ENCODE measurements around the gene CDKAL1.
"Not testable (repeated sequence)": the region's sequence is repeated elsewhere in the genome, so short reads cannot be mapped to it uniquely, and the experiment has no call there.

Gene CDKAL1

GRCh38 chr6:21053612-21054011 is 519.4 kb downstream of the CDKAL1 start:
- DNase-seq (ENCODE audit: low spot score) (no peak), ATAC-seq (ENCODE audit: low read depth) (no peak)
- peaks cover 10% of the 10 kb centered on the region for H3K4me1 ChIP-seq (ENCODE audit: insufficient read depth, poor library complexity, severe bottlenecking)
- no peak for TF ChIP-seq CTCF (IDR thresholded peaks at IDR 0.05; ENCODE audit: poor library complexity, severe bottlenecking)
- no peak overlapping the region for H3K4me3 ChIP-seq (ENCODE audit: severe bottlenecking)
- no peaks in the 10 kb centered on the region for H3K9me3 ChIP-seq (ENCODE audit: severe bottlenecking)
- H3K27ac ChIP-seq (ENCODE audit: poor library complexity, severe bottlenecking) = no peak overlapping the region
- no peaks in the 10 kb centered on the region for H3K36me3 ChIP-seq (ENCODE audit: low read depth)
- no peaks in the 10 kb centered on the region for H3K27me3 ChIP-seq (ENCODE audit: insufficient read depth, poor library complexity, severe bottlenecking)

GRCh38 chr6:21055480-21055879 is 521.2 kb downstream of the CDKAL1 start:
- ATAC-seq (ENCODE audit: low read depth); H3K27me3 ChIP-seq (ENCODE audit: insufficient read depth, poor library complexity, severe bottlenecking); H3K4me1 ChIP-seq (ENCODE audit: insufficient read depth, poor library complexity, severe bottlenecking); H3K9me3 ChIP-seq (ENCODE audit: severe bottlenecking); DNase-seq (ENCODE audit: low spot score); H3K4me3 ChIP-seq (ENCODE audit: severe bottlenecking); H3K36me3 ChIP-seq (ENCODE audit: low read depth); H3K27ac ChIP-seq (ENCODE audit: poor library complexity, severe bottlenecking): not testable (repeated sequence)

GRCh38 chr6:21061892-21062291 is 527.6 kb downstream of the CDKAL1 start:
- Histone ChIP-seq H3K27me3 (ENCODE audit: insufficient read depth, poor library complexity, severe bottlenecking) (no peaks in the 10 kb centered on the region), H3K27ac (ENCODE audit: poor library complexity, severe bottlenecking) (no peak overlapping the region), H3K4me3 (ENCODE audit: severe bottlenecking) (no peak overlapping the region), H3K4me1 (ENCODE audit: insufficient read depth, poor library complexity, severe bottlenecking) (no peaks in the 10 kb centered on the region), H3K36me3 (ENCODE audit: low read depth) (no peaks in the 10 kb centered on the region), H3K9me3 (ENCODE audit: severe bottlenecking) (no peaks in the 10 kb centered on the region)
- DNase-seq (ENCODE audit: low spot score) (no peak), ATAC-seq (ENCODE audit: low read depth) (no peak)
- TF ChIP-seq CTCF (IDR thresholded peaks at IDR 0.05; ENCODE audit: poor library complexity, severe bottlenecking) = no peak

GRCh38 chr6:21064756-21065340 is 530.6 kb downstream of the CDKAL1 start:
- Histone ChIP-seq H3K27me3 (ENCODE audit: insufficient read depth, poor library complexity, severe bottlenecking) (no peaks in the 10 kb centered on the region), H3K4me1 (ENCODE audit: insufficient read depth, poor library complexity, severe bottlenecking) (no peaks in the 10 kb centered on the region), H3K36me3 (ENCODE audit: low read depth) (no peaks in the 10 kb centered on the region), H3K4me3 (ENCODE audit: severe bottlenecking) (no peak overlapping the region), H3K27ac (ENCODE audit: poor library complexity, severe bottlenecking) (no peak overlapping the region), H3K9me3 (ENCODE audit: severe bottlenecking) (no peaks in the 10 kb centered on the region)
- no peak for TF ChIP-seq CTCF (IDR thresholded peaks at IDR 0.05; ENCODE audit: poor library complexity, severe bottlenecking)
- DNase-seq (ENCODE audit: low spot score) (no peak), ATAC-seq (ENCODE audit: low read depth) (no peak)

- no peaks in the 10 kb centered on the region for H3K9me3 ChIP-seq (ENCODE audit: severe bottlenecking)
- DNase-seq (ENCODE audit: low spot score) (no peak), ATAC-seq (ENCODE audit: low read depth) (no peak)
- H3K4me3 ChIP-seq (ENCODE audit: severe bottlenecking) = no peak overlapping the region
- H3K27ac ChIP-seq (ENCODE audit: poor library complexity, severe bottlenecking) = no peak overlapping the region
- no peak for TF ChIP-seq CTCF (IDR thresholded peaks at IDR 0.05; ENCODE audit: poor library complexity, severe bottlenecking)
- H3K4me1 ChIP-seq (ENCODE audit: insufficient read depth, poor library complexity, severe bottlenecking) = no peaks in the 10 kb centered on the region
- H3K27me3 ChIP-seq (ENCODE audit: insufficient read depth, poor library complexity, severe bottlenecking) = no peaks in the 10 kb centered on the region
- H3K36me3 ChIP-seq (ENCODE audit: low read depth) = no peaks in the 10 kb centered on the region
Measured at GRCh38 chr6:21067521-21067920, 533.3 kb downstream of the CDKAL1 start.
